Prostate gland (tissue), 2 donors: Measurements from ENCODE around the gene RPUSD1.

Source experiments
- POLR2A ChIP-seq: fragments of 450-650 bp; IDR thresholded peaks from one replicate; pipeline ENCODE4 v1.6.1; 2016; ENCODE audit warnings: antibody characterized with exemption, mild to moderate bottlenecking
- POLR2AphosphoS5 ChIP-seq: sonication (generic); formaldehyde crosslinking; IDR thresholded peaks from one replicate; pipeline ENCODE4 v1.6.1; 2017; ENCODE audit warnings: antibody characterized with exemption
- TF ChIP-seq, protein P1 (sequence below), 4 experiments: fragments of 200-600 bp in 2 of 4; fragments of 450-650 bp in 2 of 4; sonication (generic) in 2 of 4; IDR thresholded peaks; 1 replicate in 3 of 4; 2 replicates in 1 of 4; pipeline ENCODE4 v1.5.1; 2016 to 2019; ENCODE audit warnings: antibody characterized with exemption in 4 of 4, mild to moderate bottlenecking in 2 of 4, moderate library complexity in 2 of 4

- TF ChIP-seq, protein P1, sequence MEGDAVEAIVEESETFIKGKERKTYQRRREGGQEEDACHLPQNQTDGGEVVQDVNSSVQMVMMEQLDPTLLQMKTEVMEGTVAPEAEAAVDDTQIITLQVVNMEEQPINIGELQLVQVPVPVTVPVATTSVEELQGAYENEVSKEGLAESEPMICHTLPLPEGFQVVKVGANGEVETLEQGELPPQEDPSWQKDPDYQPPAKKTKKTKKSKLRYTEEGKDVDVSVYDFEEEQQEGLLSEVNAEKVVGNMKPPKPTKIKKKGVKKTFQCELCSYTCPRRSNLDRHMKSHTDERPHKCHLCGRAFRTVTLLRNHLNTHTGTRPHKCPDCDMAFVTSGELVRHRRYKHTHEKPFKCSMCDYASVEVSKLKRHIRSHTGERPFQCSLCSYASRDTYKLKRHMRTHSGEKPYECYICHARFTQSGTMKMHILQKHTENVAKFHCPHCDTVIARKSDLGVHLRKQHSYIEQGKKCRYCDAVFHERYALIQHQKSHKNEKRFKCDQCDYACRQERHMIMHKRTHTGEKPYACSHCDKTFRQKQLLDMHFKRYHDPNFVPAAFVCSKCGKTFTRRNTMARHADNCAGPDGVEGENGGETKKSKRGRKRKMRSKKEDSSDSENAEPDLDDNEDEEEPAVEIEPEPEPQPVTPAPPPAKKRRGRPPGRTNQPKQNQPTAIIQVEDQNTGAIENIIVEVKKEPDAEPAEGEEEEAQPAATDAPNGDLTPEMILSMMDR (IDR thresholded peaks at IDR 0.05), result no peak
- TF ChIP-seq POLR2A (no peak), POLR2AphosphoS5 (no peak)
Observed at GRCh38 chr16:764184-764750, 23.9 kb downstream of the RPUSD1 start.
